Measurements from ENCODE around the gene SCN4B. TPM values are rescaled to one million over a fixed set of nuclear protein-coding genes. Genes with fewer than 3 reads are reported as not detected.
A peak's percentile ranks its signal among the peaks of the same experiment; 100 is the strongest.

Gene SCN4B
- total and polyA plus RNA-seq, 8 donors: 2.2 to 10.1 (median 7.5) TPM

GRCh38 chr11:118168316-118168715 is 15.7 kb upstream of the SCN4B start:
- TF ChIP-seq, protein P1, sequence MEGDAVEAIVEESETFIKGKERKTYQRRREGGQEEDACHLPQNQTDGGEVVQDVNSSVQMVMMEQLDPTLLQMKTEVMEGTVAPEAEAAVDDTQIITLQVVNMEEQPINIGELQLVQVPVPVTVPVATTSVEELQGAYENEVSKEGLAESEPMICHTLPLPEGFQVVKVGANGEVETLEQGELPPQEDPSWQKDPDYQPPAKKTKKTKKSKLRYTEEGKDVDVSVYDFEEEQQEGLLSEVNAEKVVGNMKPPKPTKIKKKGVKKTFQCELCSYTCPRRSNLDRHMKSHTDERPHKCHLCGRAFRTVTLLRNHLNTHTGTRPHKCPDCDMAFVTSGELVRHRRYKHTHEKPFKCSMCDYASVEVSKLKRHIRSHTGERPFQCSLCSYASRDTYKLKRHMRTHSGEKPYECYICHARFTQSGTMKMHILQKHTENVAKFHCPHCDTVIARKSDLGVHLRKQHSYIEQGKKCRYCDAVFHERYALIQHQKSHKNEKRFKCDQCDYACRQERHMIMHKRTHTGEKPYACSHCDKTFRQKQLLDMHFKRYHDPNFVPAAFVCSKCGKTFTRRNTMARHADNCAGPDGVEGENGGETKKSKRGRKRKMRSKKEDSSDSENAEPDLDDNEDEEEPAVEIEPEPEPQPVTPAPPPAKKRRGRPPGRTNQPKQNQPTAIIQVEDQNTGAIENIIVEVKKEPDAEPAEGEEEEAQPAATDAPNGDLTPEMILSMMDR (IDR thresholded peaks at IDR 0.05): no peak
- Histone ChIP-seq H3K27me3 (peaks cover 0 to 49% of the 10 kb centered on the region in 2 donors), H3K9me3 (no peaks in the 10 kb centered on the region), H3K4me3 (no peak overlapping the region), H3K4me1 (peaks cover 4 to 8% of the 10 kb centered on the region in 2 donors), H3K27ac (no peak overlapping the region), H3K36me3 (no peaks in the 10 kb centered on the region)
- DNase-seq (no peak), ATAC-seq (no peak)
- intact Hi-C loops (cut with DNase I): no loop called here

DNA sequence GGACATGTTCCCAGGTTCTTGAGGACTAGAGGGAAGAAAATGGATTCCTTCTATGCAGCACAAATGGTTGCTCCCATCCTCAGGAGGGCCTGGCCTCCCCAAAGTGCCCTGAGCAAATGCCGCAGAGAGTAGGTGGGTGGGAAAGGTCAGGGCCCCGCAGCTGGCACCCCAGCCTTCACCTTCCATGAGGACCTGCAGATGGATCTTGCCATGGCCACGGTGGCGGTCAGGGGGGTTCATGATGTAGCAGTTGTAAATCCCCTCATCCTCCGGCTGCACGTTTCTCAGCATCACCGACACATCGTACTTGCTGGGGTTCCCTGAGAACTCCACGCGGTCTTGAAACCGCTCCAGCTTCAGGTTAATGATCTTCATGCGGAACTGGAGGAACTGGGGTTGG is 15.3 kb upstream of the SCN4B start:
- Histone ChIP-seq H3K36me3 (no peaks in the 10 kb centered on the region), H3K9me3 (no peaks in the 10 kb centered on the region), H3K27me3 (peaks cover 0 to 49% of the 10 kb centered on the region in 2 donors), H3K4me1 (peaks cover 4 to 8% of the 10 kb centered on the region in 2 donors), H3K4me3 (no peak overlapping the region), H3K27ac (no peak overlapping the region)
- TF ChIP-seq, protein P1 (IDR thresholded peaks at IDR 0.05): no peak
- intact Hi-C loops (cut with DNase I): no loop called here
- ATAC-seq (no peak), DNase-seq (no peak)

GRCh38 chr11:118167253-118167652 is 14.6 kb upstream of the SCN4B start:
- H3K36me3 ChIP-seq: no peaks in the 10 kb centered on the region
- peaks cover 0 to 49% of the 10 kb centered on the region in 2 donors for H3K27me3 ChIP-seq
- intact Hi-C loops (cut with DNase I): no loop called here
- no peak for DNase-seq
- peaks cover 4 to 8% of the 10 kb centered on the region in 2 donors for H3K4me1 ChIP-seq
- TF ChIP-seq, protein P1 (IDR thresholded peaks at IDR 0.05): no peak
- no peak overlapping the region for H3K4me3 ChIP-seq
- no peak overlapping the region for H3K27ac ChIP-seq
- H3K9me3 ChIP-seq: no peaks in the 10 kb centered on the region
- ATAC-seq: no peak

GRCh38 chr11:118166641-118167040 is 14.0 kb upstream of the SCN4B start:
- no peak for ATAC-seq

GRCh38 chr11:118164885-118165284 is 12.3 kb upstream of the SCN4B start:
- TF ChIP-seq, protein P1 (IDR thresholded peaks at IDR 0.05): no peak
- H3K9me3 ChIP-seq: no peaks in the 10 kb centered on the region
- DNase-seq (no peak), ATAC-seq (peak; percentile 33)
- no peaks in the 10 kb centered on the region for H3K36me3 ChIP-seq
- intact Hi-C loops (cut with DNase I): no loop called here
- peaks cover 0 to 34% of the 10 kb centered on the region in 2 donors for H3K27me3 ChIP-seq
- no peak overlapping the region for H3K4me3 ChIP-seq
- no peak overlapping the region for H3K27ac ChIP-seq
- no peaks in the 10 kb centered on the region for H3K4me1 ChIP-seq

More at GRCh38 chr11:118166641-118167040, 14.0 kb upstream of the SCN4B start:
- Histone ChIP-seq H3K27me3 (peaks cover 0 to 43% of the 10 kb centered on the region in 2 donors), H3K4me3 (no peak overlapping the region), H3K9me3 (no peaks in the 10 kb centered on the region), H3K36me3 (no peaks in the 10 kb centered on the region), H3K27ac (no peak overlapping the region), H3K4me1 (peaks cover 4% of the 10 kb centered on the region in 2 donors)
- intact Hi-C loops (cut with DNase I): no loop called here
- TF ChIP-seq, protein P1 (IDR thresholded peaks at IDR 0.05): no peak
- DNase-seq: no peak
